KBM-7 (cell line): ENCODE measurements around the gene ZP2.
A peak's percentile ranks its signal among the peaks of the same experiment; 100 is the strongest.
"Not testable (repeated sequence)": the region's sequence is repeated elsewhere in the genome, so short reads cannot be mapped to it uniquely, and the experiment has no call there.

Experiments
- DNase-seq: peaks from one replicate; pipeline ENCODE4 v3.0.0-alpha.2; 2015
- in situ Hi-C: fragments of 300-500 bp; cut with MboI; formaldehyde crosslinking; loops from 2 replicates; pipeline ENCODE4 v1.14.3; 2020; ENCODE audit warnings: low sequenced_read_pairs, low pct_unique_long_range_greater_than_20kb, mixed read lengths

ZP2 gene

DNA sequence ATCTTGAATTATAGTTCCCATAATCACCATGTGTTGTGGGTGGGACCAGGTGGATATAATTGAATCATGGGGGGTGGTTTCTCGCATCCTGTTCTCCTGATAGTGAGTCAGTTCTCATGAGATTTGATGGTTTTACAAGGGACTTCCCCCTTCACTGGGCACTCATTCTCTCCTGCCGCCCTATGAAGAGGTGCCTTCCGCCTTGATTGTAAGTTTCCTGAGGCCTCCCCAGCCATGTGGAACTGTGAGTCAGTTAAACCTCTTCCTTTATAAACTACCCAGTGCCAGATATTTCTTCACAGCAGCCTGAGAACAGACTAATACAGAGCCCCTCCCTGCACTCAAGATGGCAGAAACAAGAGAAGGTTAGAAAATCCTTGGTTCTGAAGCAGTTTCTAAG, 26.5 kb downstream of the ZP2 start:
- in situ Hi-C loops = loop anchor here (25.0 kb wide), 1 partner anchor 402 kb away; the partner anchor contains the start of gene METTL9
- peak; percentile 37 for DNase-seq

DNA sequence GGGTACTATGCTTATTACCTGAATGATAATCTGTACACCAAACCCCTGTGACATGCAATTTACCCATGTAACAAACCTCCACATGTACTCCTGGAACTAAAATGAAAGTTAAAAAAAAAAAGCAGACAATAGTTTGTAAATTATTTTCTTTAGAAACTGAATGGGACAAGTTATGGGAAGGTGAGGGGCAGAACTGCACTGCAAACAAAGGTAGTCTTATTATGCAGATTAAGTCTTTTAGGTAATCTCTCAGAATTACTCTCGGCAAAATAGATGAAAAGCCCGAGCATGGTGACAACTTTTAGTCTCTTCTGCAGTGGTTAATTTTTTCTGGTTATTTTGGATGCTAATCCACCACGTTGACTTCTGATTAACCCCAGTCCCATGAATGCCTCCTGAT, 27.4 kb downstream of the ZP2 start:
- no peak for DNase-seq
- in situ Hi-C loops = loop anchor here (25.0 kb wide), 1 partner anchor 403 kb away; the partner anchor contains the start of gene METTL9

DNA sequence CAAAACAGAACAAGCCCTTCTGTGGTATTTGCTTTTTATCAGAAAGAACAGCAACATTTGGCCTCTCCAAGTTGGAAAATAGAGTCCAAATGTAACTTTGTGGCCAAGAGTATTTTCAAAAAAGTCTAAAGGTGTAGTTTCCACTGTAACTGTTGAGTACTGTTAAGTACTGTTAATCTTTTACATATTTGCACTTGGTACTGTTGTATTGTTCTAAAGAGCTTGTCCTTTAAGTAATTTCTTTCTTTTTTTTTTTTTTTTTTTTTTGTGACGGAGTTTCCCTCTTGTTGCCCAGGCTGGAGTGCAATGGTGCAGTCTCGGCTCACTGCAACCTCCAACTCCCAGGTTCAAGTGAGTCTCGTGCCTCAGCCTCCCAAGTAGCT, 31.4 kb downstream of the ZP2 start:
- in situ Hi-C loops = loop anchor here (25.0 kb wide), 1 partner anchor 407 kb away; the partner anchor contains the start of gene METTL9
- no peak for DNase-seq

DNA sequence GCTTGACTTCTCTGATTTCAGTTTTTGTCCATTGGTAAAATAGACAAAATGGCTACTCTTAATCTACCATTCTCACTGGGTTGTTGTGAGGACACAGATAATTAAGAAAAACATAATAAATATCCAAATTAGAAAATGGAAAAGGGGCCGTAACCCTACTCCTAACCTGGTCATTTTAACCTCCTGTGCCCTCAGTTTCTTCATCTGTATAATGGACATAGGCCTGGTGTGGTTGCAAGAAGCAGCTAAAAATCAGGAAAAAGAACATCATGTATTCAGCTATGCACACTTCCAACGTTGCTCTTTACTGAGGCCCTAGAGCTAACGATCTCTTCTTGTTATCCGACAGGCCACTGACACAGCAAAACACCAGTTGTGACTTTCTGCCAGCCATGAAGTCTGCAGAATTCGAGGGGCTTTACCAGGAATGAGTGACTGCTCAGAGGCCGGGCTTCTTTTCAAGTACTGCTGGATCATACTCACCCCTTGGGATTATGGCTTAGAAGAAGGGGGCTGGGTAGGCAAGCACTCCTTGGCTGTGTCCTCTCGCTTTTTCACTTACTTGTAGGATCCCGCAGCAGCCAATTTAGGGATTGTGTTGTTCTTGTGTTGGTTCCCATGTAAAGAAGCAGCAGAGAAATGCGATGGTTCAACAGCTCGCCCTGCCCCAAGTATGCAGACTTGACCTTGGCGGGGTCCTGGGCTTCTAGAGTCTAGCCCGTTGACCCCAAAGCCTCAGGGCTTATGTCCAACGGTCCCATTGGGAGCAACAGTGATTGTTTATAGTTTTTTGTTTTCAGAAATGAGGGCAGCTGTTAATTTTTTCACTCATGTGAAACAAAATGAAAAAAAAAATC, 32.0 kb downstream of the ZP2 start:
- no peak for DNase-seq
- in situ Hi-C loops = loop anchor here (25.0 kb wide), 1 partner anchor 408 kb away; the partner anchor contains the start of gene METTL9

DNA sequence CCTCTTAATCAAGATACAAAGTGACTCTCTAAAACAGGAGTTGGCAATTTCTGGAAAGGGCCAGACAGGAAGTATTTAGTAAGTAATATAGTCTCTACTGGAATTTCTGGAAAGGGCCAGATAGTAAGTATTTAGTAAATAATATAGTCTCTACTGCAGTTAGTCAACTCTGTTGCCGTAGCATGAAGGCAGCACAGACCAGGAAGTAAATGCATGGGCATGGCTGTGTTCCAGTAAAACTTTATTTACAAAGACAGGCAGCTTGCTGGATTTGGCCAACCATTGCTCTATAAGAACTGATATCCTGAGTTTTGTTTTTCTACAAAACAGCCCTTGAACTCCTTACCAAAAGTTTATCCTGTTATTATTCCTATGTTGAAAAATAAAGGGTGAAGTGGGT, 36.0 kb downstream of the ZP2 start:
- in situ Hi-C loops = loop anchor here (25.0 kb wide), 1 partner anchor 412 kb away; the partner anchor contains the start of gene METTL9
- no peak for DNase-seq

DNA sequence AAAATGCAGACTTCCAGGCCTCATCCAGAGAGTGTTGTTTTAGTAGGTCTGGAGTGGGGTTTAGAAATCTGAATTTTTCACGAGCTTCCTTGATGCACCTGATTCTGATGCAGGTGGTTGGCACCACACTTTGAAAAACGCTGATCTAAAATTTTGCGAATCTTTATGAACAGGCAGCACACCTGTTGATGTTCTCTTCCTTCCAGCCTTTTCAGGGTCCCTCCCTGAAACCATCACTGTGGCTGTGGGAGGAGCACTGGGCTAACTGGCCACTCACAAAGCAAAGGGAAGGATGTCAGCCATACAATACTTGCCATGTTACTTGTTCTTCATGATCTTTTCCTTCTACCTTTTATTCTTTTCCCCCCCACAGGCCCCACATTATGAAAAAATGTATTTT, 38.7 kb downstream of the ZP2 start:
- DNase-seq = no peak
- in situ Hi-C loops = no loop called here

DNA sequence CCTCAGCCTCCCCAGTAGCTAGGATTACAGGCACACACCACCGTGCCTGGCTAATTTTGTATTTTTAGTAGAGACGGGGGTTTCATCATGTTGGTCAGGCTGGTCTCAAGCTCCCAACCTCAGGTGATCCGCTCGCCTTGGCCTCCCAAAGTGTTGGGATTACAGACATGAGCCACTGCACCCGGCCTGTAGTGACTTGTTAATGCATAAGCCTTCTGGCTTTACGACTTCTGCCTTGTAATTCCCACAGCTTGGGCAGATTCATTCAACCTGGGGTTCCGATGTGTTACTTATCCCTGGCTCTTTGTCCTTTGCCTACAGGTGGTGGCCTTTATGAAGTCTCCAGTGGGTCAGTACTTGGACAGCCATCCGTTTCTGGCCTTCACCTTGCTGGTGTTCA, 41.3 kb downstream of the ZP2 start:
- DNase-seq, in situ Hi-C loops: not testable (repeated sequence)

DNA sequence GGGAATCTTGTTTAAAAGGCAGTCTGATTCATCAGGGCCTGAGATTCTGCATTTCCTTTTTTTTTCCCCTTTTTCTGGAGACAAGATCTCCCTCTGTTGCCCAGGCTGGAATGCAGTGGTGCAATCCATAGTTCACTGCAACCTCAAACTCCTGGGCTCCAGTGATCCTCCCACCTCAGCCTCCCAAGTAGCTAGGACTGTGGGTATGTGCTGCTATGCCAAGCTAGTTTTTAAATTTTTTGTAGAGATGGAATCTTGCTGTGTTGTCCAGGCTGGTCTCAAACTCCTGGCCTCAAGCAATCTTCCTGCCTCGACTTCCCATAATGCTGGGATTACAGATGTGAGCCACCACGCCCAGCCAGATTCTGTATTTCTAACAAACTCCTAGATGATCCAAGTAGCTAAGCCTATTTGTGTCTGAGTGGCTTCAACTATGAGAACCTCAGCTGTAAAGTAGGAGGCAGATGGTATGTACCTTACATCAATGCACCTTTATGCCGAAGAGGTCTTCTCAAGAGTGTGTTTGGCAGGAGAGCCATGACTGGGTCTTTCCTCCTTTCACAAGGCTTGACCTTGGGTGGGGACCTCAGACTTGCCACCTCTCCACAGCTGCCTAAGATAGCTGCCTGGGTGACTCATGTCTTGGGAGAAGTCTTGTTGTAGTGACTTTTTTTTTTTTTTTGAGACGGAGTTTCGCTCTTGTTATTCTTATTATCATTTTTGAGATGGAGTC, 42.0 kb downstream of the ZP2 start:
- in situ Hi-C loops = no loop called here
- peak; percentile 29 for DNase-seq

DNA sequence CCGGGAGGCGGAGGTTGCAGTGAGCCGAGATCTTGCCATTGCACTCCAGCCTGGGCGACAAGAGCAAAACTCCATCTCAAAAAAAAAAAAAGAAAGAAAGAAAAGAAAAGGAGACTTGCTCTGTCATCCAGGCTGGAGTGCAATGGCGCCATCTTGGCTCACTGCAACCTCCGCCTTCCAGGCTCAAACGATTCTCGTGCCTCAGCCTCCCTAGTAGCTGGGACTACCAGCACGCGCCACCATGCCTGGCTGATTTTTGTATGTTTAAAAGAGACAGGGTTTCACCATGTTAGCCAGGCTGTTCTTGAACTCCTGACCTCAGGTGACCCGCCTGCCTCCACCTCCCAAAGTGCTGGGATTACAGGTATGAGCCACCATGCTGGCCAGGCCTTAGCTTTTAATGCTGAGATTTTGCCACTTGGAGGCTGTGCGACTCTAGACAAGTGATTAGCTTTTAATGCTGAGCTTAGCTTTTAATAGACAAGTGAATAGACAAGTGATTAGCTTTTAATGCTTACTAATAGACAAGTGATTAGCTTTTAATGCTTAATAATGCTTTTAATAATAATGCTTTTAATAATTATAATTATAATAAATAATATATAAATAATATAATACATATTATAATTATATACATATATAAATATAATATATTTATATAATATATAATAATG, 43.3 kb downstream of the ZP2 start:
- in situ Hi-C loops = no loop called here
- DNase-seq = peak; percentile 43

DNA sequence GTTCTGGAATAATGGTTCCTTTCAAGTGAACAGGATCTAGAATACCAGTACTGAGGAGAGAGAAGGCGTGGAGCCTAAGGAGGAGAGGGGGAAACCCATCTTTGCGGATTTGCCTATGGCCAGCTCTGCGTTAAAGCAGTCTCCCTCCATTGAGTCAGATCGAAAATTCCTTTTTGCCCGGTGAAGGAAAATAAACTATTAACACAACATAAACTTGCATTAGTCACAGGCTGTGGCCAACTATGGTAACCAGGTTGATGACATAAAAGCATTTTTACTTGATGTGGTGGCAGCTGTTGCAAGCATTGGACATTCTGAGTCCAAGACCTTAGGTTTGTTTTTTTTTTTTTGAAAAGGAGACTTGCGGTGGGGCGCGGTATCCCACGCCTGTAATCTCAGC, 44.0 kb downstream of the ZP2 start:
- in situ Hi-C loops = no loop called here

DNA sequence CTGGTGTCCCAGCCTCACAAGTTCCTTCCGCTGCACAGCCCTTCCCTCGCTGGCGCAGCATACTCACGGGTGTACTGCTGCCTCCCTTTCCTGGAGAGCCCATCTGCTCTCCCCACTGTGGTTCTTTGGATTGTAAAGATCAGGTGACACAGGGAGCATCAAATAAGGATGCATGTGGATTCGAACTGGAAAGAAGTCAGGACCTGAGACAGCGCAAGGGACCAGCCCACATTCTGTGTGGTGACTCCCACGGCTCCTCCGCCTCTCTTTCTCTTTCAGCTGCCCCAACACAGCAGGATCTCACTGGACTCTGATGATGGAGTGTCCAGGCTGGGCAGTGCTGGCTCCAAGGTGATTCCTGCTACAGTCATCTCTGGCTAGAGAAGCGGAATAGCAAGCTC, 44.8 kb downstream of the ZP2 start:
- no peak for DNase-seq
- in situ Hi-C loops = no loop called here

More for the DNA sequence above, 44.0 kb downstream of the ZP2 start:
- DNase-seq = no peak

DNA sequence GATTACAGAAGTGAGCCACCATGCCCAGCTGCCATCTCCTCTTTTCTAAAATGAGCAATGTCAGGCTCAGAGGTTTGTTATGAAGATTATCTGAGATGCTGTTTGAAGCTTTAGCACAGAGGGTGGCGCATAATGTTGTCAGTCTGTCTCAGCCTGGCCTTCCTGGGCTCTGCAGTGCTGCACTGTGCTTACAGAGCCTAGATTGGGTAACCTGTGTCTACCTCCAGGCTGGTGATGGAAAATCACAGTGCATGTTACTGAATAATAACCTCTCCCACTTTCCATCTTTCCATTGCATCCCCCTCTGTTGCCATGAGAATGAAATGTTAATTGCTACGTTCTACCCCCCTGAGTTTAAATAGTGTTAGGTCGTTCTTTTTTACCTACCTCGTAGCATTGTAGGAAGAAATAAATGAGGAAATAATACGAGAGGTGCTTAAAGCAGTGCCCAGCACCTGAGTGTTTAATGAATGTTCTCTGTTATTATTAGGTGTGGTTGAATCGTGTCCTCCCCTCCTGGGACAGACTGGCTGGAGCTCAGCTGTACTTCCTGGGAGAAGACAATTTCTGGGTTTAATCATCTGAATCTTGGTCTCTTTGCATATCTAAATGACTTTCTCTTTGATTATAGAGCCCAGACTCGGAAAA, 46.7 kb downstream of the ZP2 start:
- no peak for DNase-seq
- in situ Hi-C loops = no loop called here

DNA sequence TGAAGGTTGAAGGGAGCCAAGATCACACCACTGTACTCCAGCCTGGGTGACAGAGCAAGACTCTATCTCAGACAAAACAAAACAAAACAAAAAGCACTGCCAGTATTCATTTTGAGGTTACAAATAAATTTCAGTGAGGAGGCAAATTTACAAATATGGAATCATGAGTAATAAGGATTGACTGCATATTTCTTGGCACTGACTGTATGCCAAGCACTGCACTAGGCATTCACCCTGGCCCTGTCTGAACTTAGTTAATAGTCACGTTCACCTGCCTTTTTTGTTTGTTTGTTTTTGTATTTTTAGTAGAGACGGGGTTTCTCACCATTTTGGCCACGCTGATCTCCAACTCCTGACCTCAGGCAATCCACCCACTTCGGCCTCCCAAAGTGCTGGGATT, 47.8 kb downstream of the ZP2 start:
- in situ Hi-C loops = no loop called here
- DNase-seq = no peak

DNA sequence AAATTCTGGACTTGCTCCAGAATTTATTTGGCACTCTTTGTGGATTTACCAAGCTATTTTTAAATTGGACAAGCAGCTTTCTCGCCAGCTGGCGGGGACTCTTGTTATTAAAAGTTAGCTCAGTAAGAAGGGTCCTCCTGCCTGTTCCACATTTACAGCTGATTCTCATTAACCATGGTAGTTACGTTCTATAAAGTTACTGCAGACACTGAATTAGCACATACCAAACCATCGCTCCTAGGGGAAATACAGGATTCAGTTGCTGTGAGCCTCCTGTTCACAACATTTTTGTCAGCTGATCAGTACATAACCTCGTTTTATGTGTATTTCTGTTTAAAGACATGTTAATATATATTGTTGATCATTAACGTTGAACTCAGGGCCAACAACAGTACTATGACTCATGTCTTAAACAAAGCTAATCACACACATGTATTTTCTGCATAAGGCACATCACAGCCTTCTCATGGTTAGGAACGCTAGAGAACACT, 48.7 kb downstream of the ZP2 start:
- no peak for DNase-seq
- in situ Hi-C loops = no loop called here

DNA sequence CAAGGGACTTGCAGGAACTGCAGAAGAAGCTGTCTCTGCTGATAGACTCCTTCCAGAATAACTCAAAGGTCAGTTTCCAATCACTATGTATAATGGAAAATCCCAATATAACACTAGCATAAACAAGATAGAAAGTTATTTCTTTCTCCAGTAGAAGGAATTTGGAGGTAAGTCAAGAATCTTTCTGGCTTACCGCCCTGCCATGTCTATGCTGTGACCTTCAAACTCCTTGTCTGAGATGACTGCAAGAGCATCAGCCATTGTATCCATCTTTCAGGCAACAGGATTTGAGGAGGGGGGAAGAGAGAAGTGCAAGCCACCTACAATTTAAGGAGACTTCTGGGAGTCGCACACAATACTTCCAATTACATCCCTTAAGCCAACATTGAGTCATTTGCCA, 50.2 kb downstream of the ZP2 start:
- in situ Hi-C loops = no loop called here
- DNase-seq = no peak

DNA sequence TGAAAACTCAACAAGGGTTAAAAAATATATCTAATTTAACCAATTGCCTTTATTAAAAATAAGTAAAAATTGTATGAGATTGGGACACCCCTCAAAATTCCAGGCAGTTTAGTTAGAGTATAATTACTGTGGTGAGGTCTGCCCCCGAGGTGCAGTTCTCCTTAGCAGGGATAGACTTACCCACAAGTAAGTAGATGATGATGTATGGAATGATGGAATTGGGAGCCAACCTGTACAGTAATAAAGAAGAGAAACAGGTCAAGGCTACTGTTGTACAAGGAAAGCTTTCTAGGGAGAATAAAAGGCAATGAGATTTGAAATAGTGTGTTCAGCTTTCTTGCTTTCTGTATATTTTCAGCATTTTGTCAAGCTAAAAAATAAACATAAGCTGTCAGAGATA, 51.1 kb downstream of the ZP2 start:
- in situ Hi-C loops = no loop called here
- DNase-seq = no peak

DNA sequence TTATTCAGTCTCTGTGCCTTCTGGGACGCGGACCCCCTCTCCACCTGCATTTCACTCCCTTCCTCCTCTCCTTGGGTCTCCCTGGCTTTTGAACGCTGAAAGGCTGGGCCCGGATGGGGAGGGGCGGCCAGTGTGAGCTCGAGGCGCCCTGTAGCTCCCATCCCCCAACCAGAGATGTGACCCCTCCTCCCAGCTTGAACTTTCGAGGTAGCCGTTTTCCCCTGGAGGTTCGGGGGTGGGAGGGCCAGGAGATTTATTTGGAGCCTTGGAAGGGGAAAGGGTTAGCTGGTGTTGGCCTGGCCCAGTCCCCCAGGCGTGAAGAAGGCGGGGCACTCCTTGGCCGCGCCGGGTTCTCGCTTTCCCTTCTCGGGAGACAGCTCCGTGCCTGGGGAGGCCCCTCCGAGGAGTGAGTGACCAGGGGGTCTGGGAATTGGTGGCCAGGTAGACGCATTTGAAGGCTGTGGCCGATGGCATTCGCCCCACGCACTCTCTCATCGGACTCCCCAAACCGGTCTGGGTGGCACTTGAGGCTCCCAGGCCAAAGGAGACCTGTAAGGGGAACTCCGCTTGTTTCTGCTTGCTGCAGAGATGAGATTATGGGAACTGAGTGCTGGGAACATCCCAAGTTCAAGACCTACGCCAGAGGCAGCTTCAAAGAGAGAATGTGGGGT, 52.0 kb downstream of the ZP2 start:
- DNase-seq = peak; percentile 55
- in situ Hi-C loops = no loop called here

DNA sequence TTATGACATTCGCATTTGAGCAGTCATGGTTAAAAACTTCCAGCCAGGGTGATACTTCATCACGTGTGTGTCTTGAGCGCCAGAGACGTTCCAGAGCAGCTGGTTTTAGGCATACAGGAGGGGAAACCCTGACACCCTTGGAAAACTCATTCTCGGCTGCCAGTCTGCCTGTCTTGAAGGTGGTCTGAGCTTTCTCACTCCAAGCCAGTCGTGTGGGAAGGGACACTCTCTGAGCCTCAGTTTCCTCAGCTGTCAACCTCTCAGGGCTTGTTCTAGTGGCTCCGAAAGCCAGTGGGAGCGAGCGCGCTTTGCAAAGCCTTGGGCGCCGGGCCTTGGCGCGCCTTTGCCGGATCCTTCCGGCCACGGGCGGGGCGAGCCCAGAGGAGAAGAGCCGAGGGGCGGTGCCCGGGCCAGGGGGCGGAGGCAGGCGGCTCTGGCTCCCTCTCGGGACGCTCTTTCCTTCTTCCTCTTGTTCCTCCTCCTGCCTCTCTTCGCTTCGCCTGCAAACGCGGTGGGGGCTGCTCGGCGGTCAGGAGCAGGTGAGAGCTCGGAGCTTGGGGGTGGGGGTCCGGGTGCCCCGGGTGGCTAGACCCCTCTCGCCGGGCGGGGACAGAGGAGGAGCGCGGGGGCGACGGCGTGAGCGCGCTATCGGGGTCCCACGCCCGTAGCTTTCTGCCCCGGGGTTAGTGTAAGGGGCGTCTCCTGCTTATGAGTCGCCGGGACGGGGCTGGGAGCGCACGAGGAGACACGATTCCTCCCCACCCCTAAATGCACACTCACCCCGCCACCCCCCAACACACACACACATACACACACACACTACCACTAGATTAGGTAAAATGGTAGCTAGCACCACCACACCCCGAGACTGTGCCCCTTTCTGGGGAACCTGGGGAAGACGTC, 52.9 kb downstream of the ZP2 start, which contains the start of gene LDAF1:
TSS of gene LDAF1 (plus strand) at position 467 of the 903 bp plus-strand sequence. CDS start 2,509 bp downstream, outside the sequence.
- in situ Hi-C loops = no loop called here
- DNase-seq = peak; percentile 91
